K562 (cell line): ENCODE measurements around the gene SRF. TPM values are rescaled to one million over a fixed set of nuclear protein-coding genes. Genes with fewer than 3 reads are reported as not detected.

Source experiments
- CTCFL ChIP-seq: IDR thresholded peaks from 2 replicates; pipeline ENCODE4 v1.6.1; 2011; ENCODE audit warnings: borderline replicate concordance, low read depth, mild to moderate bottlenecking, moderate library complexity, low read length; ENCODE audit not compliant: insufficient read depth, poor library complexity, severe bottlenecking
- DACH1 ChIP-seq: fragments of 450-650 bp; IDR thresholded peaks from 2 replicates; pipeline ENCODE4 v1.6.1; 2018; ENCODE audit not compliant: partially characterized antibody
- ETV5 ChIP-seq: sonication (generic); formaldehyde crosslinking; IDR thresholded peaks from 2 replicates; pipeline ENCODE4 v1.4.0; 2020; ENCODE audit warnings: low read depth, mild to moderate bottlenecking, missing genetic modification reagents
- FUS ChIP-seq: fragments of 200-400 bp; formaldehyde crosslinking; optimal IDR thresholded peaks from 2 replicates; pipeline ENCODE3; 2017; ENCODE audit warnings: low read depth, low read length
- HBP1 ChIP-seq: fragments of 450-650 bp; formaldehyde crosslinking; IDR thresholded peaks from 2 replicates; pipeline ENCODE4 v1.4.0; 2022; ENCODE audit warnings: missing genetic modification characterization
- HMG20B ChIP-seq: fragments of 250-450 bp; sonication (Bioruptor Pico); IDR thresholded peaks from 2 replicates; pipeline ENCODE4 v1.5.0; 2021; ENCODE audit warnings: mild to moderate bottlenecking
- HOXB6 ChIP-seq: fragments of 250-450 bp; sonication (Bioruptor Pico); IDR thresholded peaks from 2 replicates; pipeline ENCODE4 v1.5.1; 2022; ENCODE audit warnings: mild to moderate bottlenecking, borderline replicate concordance
- MAFK ChIP-seq: IDR thresholded peaks from 2 replicates; pipeline ENCODE4 v1.6.1; 2011; ENCODE audit warnings: low read length, improper control_type of control experiment
- MAX ChIP-seq: sonication (generic); formaldehyde crosslinking; IDR thresholded peaks from 2 replicates; pipeline ENCODE4 v1.9.0; 2022; ENCODE audit warnings: mild to moderate bottlenecking, missing genetic modification reagents
- NELFE ChIP-seq: IDR thresholded peaks from 2 replicates; pipeline ENCODE4 v1.6.1; 2011; ENCODE audit warnings: mild to moderate bottlenecking; ENCODE audit not compliant: insufficient read depth, insufficient read length
- OTX1 ChIP-seq: fragments of 450-650 bp; formaldehyde crosslinking; IDR thresholded peaks from 2 replicates; pipeline ENCODE4 v1.4.0; 2022; ENCODE audit warnings: mild to moderate bottlenecking
- PKNOX1 ChIP-seq: fragments of 450-650 bp; IDR thresholded peaks from 2 replicates; pipeline ENCODE4 v1.6.1; 2016
- POLR2G ChIP-seq: fragments of 200-400 bp; formaldehyde crosslinking; IDR thresholded peaks from 2 replicates; pipeline ENCODE4 v1.6.1; 2017; ENCODE audit warnings: low read depth, mild to moderate bottlenecking, antibody characterized with exemption, low read length, moderate library complexity
- RAD21 ChIP-seq, 2 experiments: fragments of 250-450 bp in 1 of 2; fragments of 450-650 bp in 1 of 2; sonication (Bioruptor Pico) in 1 of 2; formaldehyde crosslinking in 1 of 2; IDR thresholded peaks in 1 of 2; conservative IDR thresholded peaks in 1 of 2; 2 replicates each; pipeline versions ENCODE4 v1.4.0 to v1.8.0; 2020 to 2022; ENCODE audit warnings: mild to moderate bottlenecking in 2 of 2, moderate library complexity in 1 of 2
- TFAM ChIP-seq: fragments of 250-450 bp; sonication (Bioruptor Pico); conservative IDR thresholded peaks from 2 replicates; pipeline ENCODE4 v1.5.0; 2021; ENCODE audit warnings: mild to moderate bottlenecking, moderate library complexity
- ZBTB34 ChIP-seq: fragments of 250-450 bp; sonication (Bioruptor Pico); IDR thresholded peaks from 2 replicates; pipeline ENCODE4 v1.8.0; 2021; ENCODE audit warnings: mild to moderate bottlenecking, moderate library complexity
- ZNF134 ChIP-seq: fragments of 250-450 bp; sonication (Bioruptor Pico); conservative IDR thresholded peaks from 2 replicates; pipeline ENCODE4 v1.4.0; 2020
- ZNF174 ChIP-seq: fragments of 250-450 bp; sonication (Bioruptor Pico); IDR thresholded peaks from 2 replicates; pipeline ENCODE4 v1.4.0; 2020; ENCODE audit warnings: mild to moderate bottlenecking
- ZNF232 ChIP-seq: sonication (generic); formaldehyde crosslinking; IDR thresholded peaks from 2 replicates; pipeline ENCODE4 v1.8.0; 2022; ENCODE audit warnings: mild to moderate bottlenecking, missing genetic modification reagents
- polyA plus RNA-seq, 8 experiments: library from polyadenylated mRNA; depleted of rRNA in 4 of 8; stranded (reverse) in 5 of 8; unstranded in 3 of 8; fragments of >200 nt; fragmentation: Nextera tagmentation in 2 of 8; fragmentation: Illumina TruSeq in 1 of 8; extraction: Ambion mirVana in 2 of 8; extraction: Trizol in 1 of 8; gene quantifications; 2 replicates each; pipeline versions ENCODE4 v1.2.1 to v1.2.3, GENCODE V29; 2011 to 2014; ENCODE audit warnings: inconsistent platforms in 1 of 8, missing spikeins in 1 of 8
- total RNA-seq, 7 experiments: library from RNA; depleted of rRNA in 6 of 7; stranded (reverse); fragments of >200 nt in 6 of 7; fragmentation: Illumina TruSeq in 2 of 7; extraction: Trizol in 2 of 7; gene quantifications; 2 replicates each; pipeline versions ENCODE4 v1.2.1 to v1.2.3, GENCODE V29; 2011 to 2021; ENCODE audit warnings: low replicate concordance in 1 of 7

Gene SRF
- total and polyA plus RNA-seq, 9 of the 15 experiments (the other 6 are each of a cell fraction or from before 2014, with no cell fraction given) = 2.5 to 37.0 (median 24.6) TPM

- TF ChIP-seq ZBTB34 (CRISPR knock-in tag) = no peak
- TF ChIP-seq CTCFL = peak; percentile 13
- peak; percentile 98 for TF ChIP-seq PKNOX1
- TF ChIP-seq MAX (CRISPR knock-in tag) = no peak
- TF ChIP-seq ETV5 (CRISPR knock-in tag) = no peak
- no peak for TF ChIP-seq HMG20B (CRISPR knock-in tag)
- TF ChIP-seq RAD21 (CRISPR knock-in tag; conservative IDR thresholded peaks at IDR 0.05 in 1 of 2, IDR thresholded peaks at IDR 0.05 in 1 of 2) = no peak; a peak in 1 of 4 replicates
- TF ChIP-seq TFAM (CRISPR knock-in tag) = no peak
- no peak for TF ChIP-seq ZNF232
- TF ChIP-seq ZNF174 (CRISPR knock-in tag) = no peak
- no peak for TF ChIP-seq FUS
- TF ChIP-seq HOXB6 (CRISPR knock-in tag) = no peak
- TF ChIP-seq NELFE = no peak
- peak; percentile 69 for TF ChIP-seq DACH1
- peak; percentile 77 for TF ChIP-seq POLR2G
- TF ChIP-seq HBP1 (CRISPR knock-in tag) = no peak
- TF ChIP-seq MAFK = 0 out of 2 replicates have a peak, but pooled peaks have one; percentile 8
- no peak for TF ChIP-seq OTX1 (CRISPR knock-in tag)
- no peak for TF ChIP-seq ZNF134 (CRISPR knock-in tag)
These were observed 3.4 kb downstream of the SRF start (continued) for GRCh38 chr6:43174263-43175112.
